GM18511 (cell line): ENCODE results near the gene HOXC11.

ENCODE experiments used
- ATAC-seq: cut with Tn5 transposase; IDR thresholded peaks from one replicate; pipeline ENCODE4 v1.9.1; 2021; ENCODE audit warnings: mild to moderate bottlenecking, moderate library complexity; ENCODE audit not compliant: unreplicated experiment

HOXC11 gene

GRCh38 chr12:53956251-53956887 lies 16.6 kb upstream of the HOXC11 start:
- no peak for ATAC-seq

GRCh38 chr12:53956914-53957536 lies 15.9 kb upstream of the HOXC11 start:
- no peak for ATAC-seq

GRCh38 chr12:53958128-53958527 lies 14.8 kb upstream of the HOXC11 start:
- no peak for ATAC-seq

GRCh38 chr12:53959314-53959713 lies 13.6 kb upstream of the HOXC11 start:
- ATAC-seq: no peak

GRCh38 chr12:53960187-53961024 lies 12.5 kb upstream of the HOXC11 start:
- ATAC-seq: no peak

- no peak for ATAC-seq
These were observed 11.7 kb upstream of the HOXC11 start for GRCh38 chr12:53961025-53961761.

GRCh38 chr12:53963005-53963404 lies 9.9 kb upstream of the HOXC11 start:
- no peak for ATAC-seq

GRCh38 chr12:53963434-53964314 lies 9.3 kb upstream of the HOXC11 start:
- no peak for ATAC-seq

GRCh38 chr12:53964315-53964713 lies 8.6 kb upstream of the HOXC11 start:
- ATAC-seq: no peak

- ATAC-seq: no peak
These were observed 7.4 kb upstream of the HOXC11 start for GRCh38 chr12:53965281-53966084.

- no peak for ATAC-seq
These were observed 6.9 kb upstream of the HOXC11 start for GRCh38 chr12:53966085-53966384.

- ATAC-seq: no peak
These were observed 6.4 kb upstream of the HOXC11 start for GRCh38 chr12:53966385-53967133.

GRCh38 chr12:53967421-53967925 lies 5.5 kb upstream of the HOXC11 start:
- ATAC-seq: no peak

GRCh38 chr12:53968214-53969127 lies 4.5 kb upstream of the HOXC11 start:
- no peak for ATAC-seq

GRCh38 chr12:53969588-53970259 lies 3.2 kb upstream of the HOXC11 start:
- no peak for ATAC-seq

GRCh38 chr12:53970451-53970850 lies 2.5 kb upstream of the HOXC11 start:
- no peak for ATAC-seq

GRCh38 chr12:53971129-53971528 lies 1.8 kb upstream of the HOXC11 start:
- no peak for ATAC-seq
